IPS-18c (cell line): ENCODE measurements around the gene RIN3.
A peak's percentile ranks its signal among the peaks of the same experiment; 100 is the strongest.

Experiments
- H3K4me3 ChIP-seq: 2 replicates; pipeline ENCODE4 v1.7.0; 2013; ENCODE audit warnings: low read depth, mild to moderate bottlenecking, low read length, moderate library complexity; ENCODE audit not compliant: insufficient read depth
- H3K9me3 ChIP-seq: one replicate; pipeline ENCODE4 v1.6.1; 2013; ENCODE audit warnings: mild to moderate bottlenecking, low read length, moderate library complexity; ENCODE audit not compliant: control insufficient read depth, insufficient read depth

Gene RIN3

GRCh38 chr14:92500491-92500941, 13.1 kb upstream of the RIN3 start:
- H3K4me3 ChIP-seq, result no peak overlapping the region
- H3K9me3 ChIP-seq, result no peaks in the 10 kb centered on the region

DNA sequence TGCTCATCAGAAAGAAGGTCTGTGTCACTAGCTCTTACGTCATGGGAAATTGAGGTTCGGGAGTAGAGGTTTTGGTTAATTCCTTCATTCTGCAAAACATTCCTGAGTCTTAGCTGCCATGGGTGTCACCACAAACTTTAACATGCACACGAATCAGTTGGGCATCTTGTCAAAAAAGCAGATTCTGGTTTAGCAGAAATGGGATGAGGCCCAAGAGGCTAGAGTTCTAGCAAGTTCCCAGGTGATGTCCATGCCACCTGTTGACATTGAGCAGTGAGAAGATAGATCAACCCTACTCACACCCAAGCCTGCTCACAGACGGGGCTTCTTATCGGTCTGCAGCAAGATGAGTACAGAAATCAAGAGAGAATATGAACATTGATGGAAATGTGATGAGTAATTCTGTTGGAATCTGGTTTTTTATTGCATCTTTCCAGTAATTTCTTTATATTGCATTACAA, 11.7 kb upstream of the RIN3 start:
- Histone ChIP-seq H3K4me3 (no peak overlapping the region), H3K9me3 (no peaks in the 10 kb centered on the region)

DNA sequence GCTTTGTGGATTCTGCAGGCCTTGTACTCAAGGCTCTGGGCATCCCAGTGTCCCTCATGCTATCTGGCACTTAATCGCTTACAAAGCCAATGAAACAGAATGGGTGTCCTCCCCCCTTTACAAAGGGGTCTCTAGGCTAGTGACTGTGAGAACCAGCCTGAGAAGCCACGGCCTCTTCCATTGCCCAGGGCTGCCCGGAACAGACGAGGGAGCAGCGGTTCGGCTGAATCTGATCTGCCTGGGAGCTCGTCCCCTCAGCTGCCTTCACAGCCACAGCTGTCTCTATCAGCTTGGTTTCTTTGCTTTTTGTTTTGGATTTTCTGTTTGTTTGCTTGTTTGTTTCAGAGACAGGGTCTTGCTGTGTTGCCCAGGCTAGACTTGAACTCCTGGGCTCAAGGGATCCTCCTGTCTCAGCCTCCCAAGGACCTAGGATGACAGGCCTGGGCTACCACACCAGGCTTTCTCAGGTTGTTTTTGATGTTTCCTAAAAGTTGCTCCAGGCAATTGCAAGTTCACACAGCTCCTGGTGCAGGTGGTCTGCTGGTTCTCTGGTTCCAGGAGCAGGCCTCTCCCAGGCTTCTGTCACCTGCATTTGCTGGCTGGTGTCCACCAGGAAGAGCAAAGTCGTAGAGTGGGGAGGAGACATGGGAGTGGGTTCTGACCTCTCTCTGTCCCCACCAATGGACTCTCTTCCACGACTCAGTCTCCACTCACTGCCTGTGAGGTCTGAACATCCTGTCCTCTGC, 10.9 kb upstream of the RIN3 start:
- Histone ChIP-seq H3K4me3 (no peak overlapping the region), H3K9me3 (no peaks in the 10 kb centered on the region)

DNA sequence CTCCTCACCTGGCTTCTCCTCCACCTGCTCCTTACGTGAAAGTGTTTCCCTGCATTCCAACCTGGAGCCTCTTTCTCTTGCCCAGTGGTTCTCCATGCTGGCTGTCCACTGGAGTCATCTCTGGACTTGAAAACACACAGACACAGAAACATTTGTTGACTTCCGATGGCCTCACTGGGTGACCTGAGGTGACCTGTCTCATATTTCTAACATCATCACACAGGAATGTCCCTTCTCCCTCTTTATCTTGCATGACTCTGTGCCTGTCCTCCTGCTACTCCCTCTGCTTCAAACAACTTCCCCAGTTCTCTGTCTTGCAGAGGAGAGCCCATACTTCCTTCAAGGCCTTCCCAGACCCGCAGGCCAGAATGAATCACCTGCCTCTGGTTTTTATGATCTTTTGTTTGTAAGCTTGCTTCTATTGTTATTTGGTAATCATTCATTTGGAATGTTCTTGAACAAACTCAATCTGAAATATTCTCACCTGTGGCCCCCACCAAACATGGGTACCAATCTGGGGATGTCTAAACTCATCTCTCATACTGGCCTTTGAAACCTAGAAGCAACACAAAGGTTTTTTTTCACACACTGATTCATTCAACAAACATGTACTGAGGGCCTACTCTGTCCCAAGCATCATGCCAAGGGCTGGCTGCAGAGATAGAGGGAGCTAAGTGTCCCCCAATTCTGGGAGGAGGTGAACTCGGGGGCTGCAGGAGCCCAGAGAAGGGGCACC, 9.7 kb upstream of the RIN3 start:
- Histone ChIP-seq H3K9me3 (no peaks in the 10 kb centered on the region), H3K4me3 (no peak overlapping the region)

DNA sequence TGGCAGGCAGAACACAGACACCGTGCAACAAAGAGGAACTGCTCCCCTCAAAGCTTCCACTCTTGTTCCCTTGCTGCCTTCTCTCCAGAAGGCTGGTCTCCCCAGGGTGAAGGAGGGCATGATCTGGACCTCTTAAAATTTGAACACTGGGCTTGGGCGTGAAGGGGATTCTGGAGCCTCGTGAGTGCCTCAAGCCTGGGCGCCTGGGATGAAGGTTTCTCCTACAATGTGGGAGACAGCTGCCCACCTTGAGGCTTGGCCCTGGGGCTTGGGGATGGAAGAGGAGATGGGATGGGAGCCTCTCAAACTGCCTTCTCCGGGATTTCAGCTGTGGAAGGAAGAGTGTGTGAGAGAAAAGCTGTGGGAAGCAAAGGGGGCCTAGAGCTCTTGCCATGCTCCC, 7.8 kb upstream of the RIN3 start:
- Histone ChIP-seq H3K9me3 (no peaks in the 10 kb centered on the region), H3K4me3 (no peak overlapping the region)

- Histone ChIP-seq H3K4me3 (no peak overlapping the region), H3K9me3 (no peaks in the 10 kb centered on the region)
These were observed 7.3 kb upstream of the RIN3 start for GRCh38 chr14:92506231-92506630.

GRCh38 chr14:92507174-92507768, 6.3 kb upstream of the RIN3 start:
- no peak overlapping the region for H3K4me3 ChIP-seq
- H3K9me3 ChIP-seq, result no peaks in the 10 kb centered on the region

- Histone ChIP-seq H3K9me3 (no peaks in the 10 kb centered on the region), H3K4me3 (no peak overlapping the region)
These were observed 2.6 kb upstream of the RIN3 start for GRCh38 chr14:92510972-92511371.

- Histone ChIP-seq H3K4me3 (no peak overlapping the region), H3K9me3 (no peaks in the 10 kb centered on the region)
These were observed 1.9 kb upstream of the RIN3 start for GRCh38 chr14:92511453-92512238.

DNA sequence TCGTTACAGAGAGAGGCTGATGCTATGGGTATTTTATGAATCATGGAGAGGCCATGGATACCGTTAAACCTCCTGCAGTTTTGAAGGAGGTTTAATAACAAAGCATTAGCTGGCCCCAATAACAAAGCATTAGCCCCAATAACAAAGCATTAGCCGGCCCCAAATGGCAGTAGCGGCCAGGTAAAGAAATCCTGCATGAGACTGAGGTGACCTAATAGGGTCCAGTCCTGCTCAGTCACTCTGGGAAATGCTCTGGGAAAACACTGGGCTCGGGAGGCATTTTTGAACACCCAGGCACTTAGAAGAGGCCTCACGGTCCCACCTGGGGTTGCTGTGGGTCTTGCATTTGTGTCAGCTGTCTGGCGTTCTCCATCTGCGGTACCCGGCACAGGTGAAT, 776 bp upstream of the RIN3 start:
- H3K4me3 ChIP-seq, result peak overlapping the region; percentile 67; the same call in 1 of the 2 replicates
- no peaks in the 10 kb centered on the region for H3K9me3 ChIP-seq

DNA sequence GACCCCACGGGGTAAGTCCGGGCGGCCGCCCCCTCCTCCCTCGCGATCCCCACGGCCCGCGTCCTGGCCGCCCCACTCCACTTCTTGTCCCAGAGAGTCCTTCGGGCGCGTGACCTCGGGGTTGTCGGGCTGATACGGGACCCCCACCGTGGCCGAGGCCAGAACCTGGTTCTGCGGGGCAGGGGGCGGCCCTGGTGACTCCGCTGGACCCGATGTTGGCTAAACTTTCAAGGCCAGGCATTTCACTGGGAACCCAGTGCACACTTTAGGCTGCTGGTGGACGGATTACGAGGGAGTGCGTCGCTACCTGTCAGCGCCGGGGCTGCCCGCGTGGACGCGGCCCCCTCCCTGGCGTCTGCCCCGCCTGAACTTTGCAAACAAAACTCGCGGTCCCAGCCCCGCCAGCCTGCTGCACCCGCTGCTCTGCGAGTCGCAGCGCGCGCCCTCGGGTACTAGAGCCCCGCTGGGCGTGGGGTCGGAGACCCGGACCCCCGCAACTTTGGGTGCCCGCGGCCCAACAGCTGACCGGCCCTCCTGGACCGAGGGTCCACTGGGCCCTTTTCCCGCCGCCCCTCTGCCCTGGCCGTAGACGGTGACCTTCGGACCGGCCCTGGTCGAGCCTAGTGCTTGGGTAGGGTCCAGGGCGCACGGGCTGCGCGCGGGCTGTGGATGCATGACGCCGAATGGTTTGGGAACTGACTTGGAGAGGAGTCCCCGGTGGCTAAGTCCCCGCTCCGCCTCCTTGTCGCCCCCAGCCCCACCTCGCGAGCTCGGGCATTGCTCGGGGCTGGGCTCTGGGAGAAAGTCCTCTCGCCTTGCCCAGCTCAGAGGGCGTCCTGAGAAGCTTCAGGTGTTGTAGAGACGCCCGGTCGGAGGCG, 624 bp downstream of the RIN3 start:
- peak overlapping the region; percentile 67 for H3K4me3 ChIP-seq
- no peaks in the 10 kb centered on the region for H3K9me3 ChIP-seq

GRCh38 chr14:92514844-92515514, 1.4 kb downstream of the RIN3 start:
- Histone ChIP-seq H3K4me3 (peak overlapping the region; percentile 67; the same call in 1 of the 2 replicates), H3K9me3 (no peaks in the 10 kb centered on the region)

- Histone ChIP-seq H3K4me3 (no peak overlapping the region), H3K9me3 (no peaks in the 10 kb centered on the region)
These were observed 2.2 kb downstream of the RIN3 start for GRCh38 chr14:92515546-92516343.

- no peaks in the 10 kb centered on the region for H3K9me3 ChIP-seq
- no peak overlapping the region for H3K4me3 ChIP-seq
These were observed 2.9 kb downstream of the RIN3 start for GRCh38 chr14:92516344-92516965.

DNA sequence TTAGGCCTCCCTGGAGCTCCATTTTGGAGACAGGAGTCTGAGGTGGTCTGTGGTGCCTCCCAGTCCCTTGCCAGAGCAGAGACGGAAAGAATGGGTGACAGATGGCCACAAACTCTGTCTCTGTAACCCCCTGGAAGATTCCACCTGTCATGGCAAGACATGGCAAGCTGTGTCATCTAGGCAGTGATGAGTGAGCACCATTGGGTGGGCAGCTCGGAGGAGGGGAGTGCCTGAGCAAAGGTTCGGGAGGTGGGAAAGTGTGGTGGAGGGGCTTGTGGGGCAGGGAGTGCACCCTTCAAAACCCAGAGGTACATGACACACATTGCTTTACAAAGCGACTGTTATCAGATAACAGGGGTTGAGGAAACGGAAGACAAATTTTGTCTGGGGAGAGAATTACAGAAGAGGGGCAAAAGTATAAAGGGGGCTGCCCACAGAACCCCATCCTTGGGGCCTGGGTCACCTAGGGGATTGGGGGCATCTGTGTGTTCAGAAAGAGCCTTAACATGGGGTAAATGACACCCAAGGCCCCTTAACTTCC, 3.5 kb downstream of the RIN3 start:
- H3K9me3 ChIP-seq, result no peaks in the 10 kb centered on the region
- no peak overlapping the region for H3K4me3 ChIP-seq
